ENCODE measurements around the gene SEPHS1.

The SEPHS1 gene

DNA sequence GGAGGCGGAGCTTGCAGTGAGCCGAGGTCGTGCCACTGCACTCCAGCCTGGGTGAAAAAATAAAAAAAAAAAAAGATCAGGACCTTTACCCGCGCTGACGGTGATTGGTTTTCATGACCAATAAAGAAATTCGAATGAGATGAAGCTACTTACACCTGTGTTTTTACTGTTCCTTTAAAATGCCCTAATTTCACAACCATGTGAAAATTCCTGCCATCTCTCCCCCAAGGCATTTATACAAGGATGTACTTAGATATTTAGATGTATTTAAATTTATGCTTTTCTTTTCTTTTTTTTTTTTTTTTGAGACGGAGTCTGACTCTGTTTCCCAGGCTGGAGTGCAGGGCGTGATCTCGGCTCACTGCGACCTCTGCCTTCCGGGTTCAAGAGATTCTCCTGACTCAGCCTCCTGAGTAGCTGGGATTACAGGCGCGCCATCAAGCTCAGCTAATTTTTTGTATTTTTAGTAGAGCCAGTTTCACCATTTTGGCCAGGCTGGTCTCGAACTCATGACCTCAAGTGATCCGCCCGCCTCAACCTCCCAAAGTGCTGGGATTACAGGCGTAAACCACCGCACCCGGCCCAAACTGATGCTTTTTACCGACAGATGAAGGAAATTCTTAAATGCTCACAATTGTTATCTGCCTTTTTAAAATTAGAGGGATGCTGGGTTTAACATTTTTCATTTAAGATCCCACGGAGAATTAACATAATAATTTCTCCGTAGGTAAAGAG, 45.1 kb downstream of the SEPHS1 start:
- no peaks in the 10 kb centered on the region for H3K9me3 ChIP-seq (ENCODE audit: insufficient read depth, low read length)
- TF ChIP-seq ZNF274 (IDR thresholded peaks at IDR 0.05; ENCODE audit: low read depth, low read length) (no peak), YY1 (IDR thresholded peaks at IDR 0.05; ENCODE audit: insufficient read depth, insufficient read length) (no peak), SUZ12 (IDR thresholded peaks at IDR 0.05; ENCODE audit: extremely low read depth, insufficient read depth, insufficient read length) (no peak)
- H3K27me3 ChIP-seq (ENCODE audit: insufficient read depth, insufficient read length) = no peaks in the 10 kb centered on the region
- H3K36me3 ChIP-seq (ENCODE audit: insufficient read depth, insufficient read length, low read length) = no peaks in the 10 kb centered on the region
- H3K4me1 ChIP-seq (ENCODE audit: insufficient read depth, insufficient read length) = no peaks in the 10 kb centered on the region
- H3K4me3 ChIP-seq (ENCODE audit: insufficient read length, low read depth) = no peak overlapping the region
- DNase-seq (ENCODE audit: low read depth, low spot score) = no peak
- H3K9ac ChIP-seq (ENCODE audit: insufficient read length, low read depth) = no peak overlapping the region

DNA sequence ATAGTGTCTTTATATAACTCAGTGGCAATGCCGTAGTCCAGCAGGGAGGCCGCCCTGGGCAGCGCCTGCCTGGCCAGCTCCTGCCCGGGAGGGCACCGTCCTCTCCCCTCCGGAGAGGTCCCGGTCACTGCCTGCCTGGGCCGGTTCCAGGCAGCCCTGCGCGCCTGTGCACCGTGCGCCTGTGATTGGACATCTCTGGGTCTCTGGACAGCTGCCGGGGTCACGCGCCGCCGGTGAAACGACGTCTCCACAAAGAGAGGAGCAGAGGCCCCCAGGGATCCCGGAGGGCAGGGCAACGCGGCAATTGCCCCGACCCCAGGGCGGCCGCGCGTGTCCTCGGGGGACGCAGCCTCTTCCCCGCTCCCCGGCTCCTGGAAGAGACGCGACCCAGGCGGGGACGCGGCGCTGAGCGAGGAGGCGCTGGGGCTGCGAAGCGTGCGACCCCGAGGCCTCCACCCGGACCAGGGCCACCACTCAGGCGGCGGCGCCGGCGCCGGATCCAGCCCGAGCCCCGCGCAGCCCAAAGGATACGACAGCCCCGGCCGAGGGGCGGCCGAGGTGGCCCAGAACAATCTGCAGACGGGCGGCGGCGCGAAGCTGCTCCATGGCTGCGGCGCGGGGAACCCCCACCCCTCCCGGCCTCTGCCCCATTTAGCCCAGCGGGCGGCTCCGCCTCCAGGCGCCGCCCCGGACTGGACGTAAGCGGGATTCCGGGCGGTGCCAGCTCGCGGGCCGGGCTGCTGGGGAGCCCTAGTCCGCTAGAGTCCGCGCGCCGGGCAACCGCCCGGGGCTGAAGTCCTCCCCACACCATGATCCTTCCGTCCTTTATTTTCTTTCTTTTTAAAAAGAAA, 48.4 kb downstream of the SEPHS1 start, which contains the start of gene PHYH:
Gene PHYH (minus strand): TSS at position 628 of the 851 bp plus-strand sequence. CDS start 22 bp downstream, at position 606.
- Histone ChIP-seq H3K9ac (ENCODE audit: insufficient read length, low read depth) (peak within 1 kb of the TSS; percentile 67), H3K4me1 (ENCODE audit: insufficient read depth, insufficient read length) (no peaks in the 10 kb centered on the region), H3K27me3 (ENCODE audit: insufficient read depth, insufficient read length) (no peaks in the 10 kb centered on the region), H3K9me3 (ENCODE audit: insufficient read depth, low read length) (no peaks in the 10 kb centered on the region), H3K36me3 (ENCODE audit: insufficient read depth, insufficient read length, low read length) (peaks cover 2% of the 10 kb centered on the region), H3K4me3 (ENCODE audit: insufficient read length, low read depth) (peak within 1 kb of the TSS; percentile 43)
- DNase-seq (ENCODE audit: low read depth, low spot score) = peak; percentile 46
- TF ChIP-seq ZNF274 (IDR thresholded peaks at IDR 0.05; ENCODE audit: low read depth, low read length) (no peak), SUZ12 (IDR thresholded peaks at IDR 0.05; ENCODE audit: extremely low read depth, insufficient read depth, insufficient read length) (no peak), YY1 (IDR thresholded peaks at IDR 0.05; ENCODE audit: insufficient read depth, insufficient read length) (no peak)

DNA sequence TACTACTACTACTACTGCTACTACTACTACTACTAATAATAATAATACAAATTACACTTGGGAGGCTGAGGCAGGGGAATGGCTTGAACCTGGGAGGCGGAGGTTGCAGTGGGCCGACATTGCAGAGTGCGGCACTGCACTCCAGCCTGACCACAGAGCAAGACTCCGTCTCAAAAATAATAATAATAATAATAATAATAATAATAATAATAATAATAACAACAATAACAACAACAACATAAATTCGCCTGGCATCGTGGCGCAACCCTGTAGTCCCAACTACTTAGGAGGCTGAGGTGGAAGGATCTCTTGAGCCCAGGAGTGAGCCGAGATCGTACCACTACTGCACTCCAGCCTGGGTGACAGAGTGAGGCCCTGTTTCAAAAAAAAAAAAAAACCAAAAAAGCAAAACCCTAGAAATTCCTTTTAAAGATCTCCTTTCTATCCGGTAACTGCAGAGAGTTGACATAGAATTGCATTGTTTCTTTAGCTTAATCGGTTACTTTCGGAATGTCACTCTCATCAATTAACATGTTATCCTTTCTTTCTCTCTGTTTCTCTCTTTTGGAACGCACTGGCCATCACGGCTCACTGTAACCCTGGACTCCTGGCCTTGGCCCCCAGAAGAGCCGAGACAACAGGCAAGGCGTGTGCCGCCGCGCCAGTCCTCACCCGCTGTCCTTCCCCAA, 49.2 kb downstream of the SEPHS1 start:
- TF ChIP-seq SUZ12 (IDR thresholded peaks at IDR 0.05; ENCODE audit: extremely low read depth, insufficient read depth, insufficient read length) = no peak
- TF ChIP-seq YY1 (IDR thresholded peaks at IDR 0.05; ENCODE audit: insufficient read depth, insufficient read length) = no peak
- no peak for TF ChIP-seq ZNF274 (IDR thresholded peaks at IDR 0.05; ENCODE audit: low read depth, low read length)
- peak overlapping the region; percentile 43 for H3K4me3 ChIP-seq (ENCODE audit: insufficient read length, low read depth)
- peaks cover 3% of the 10 kb centered on the region for H3K36me3 ChIP-seq (ENCODE audit: insufficient read depth, insufficient read length, low read length)
- DNase-seq (ENCODE audit: low read depth, low spot score) = no peak
- no peaks in the 10 kb centered on the region for H3K4me1 ChIP-seq (ENCODE audit: insufficient read depth, insufficient read length)
- H3K27me3 ChIP-seq (ENCODE audit: insufficient read depth, insufficient read length) = no peaks in the 10 kb centered on the region
- peak overlapping the region; percentile 67 for H3K9ac ChIP-seq (ENCODE audit: insufficient read length, low read depth)
- H3K9me3 ChIP-seq (ENCODE audit: insufficient read depth, low read length) = no peaks in the 10 kb centered on the region

DNA sequence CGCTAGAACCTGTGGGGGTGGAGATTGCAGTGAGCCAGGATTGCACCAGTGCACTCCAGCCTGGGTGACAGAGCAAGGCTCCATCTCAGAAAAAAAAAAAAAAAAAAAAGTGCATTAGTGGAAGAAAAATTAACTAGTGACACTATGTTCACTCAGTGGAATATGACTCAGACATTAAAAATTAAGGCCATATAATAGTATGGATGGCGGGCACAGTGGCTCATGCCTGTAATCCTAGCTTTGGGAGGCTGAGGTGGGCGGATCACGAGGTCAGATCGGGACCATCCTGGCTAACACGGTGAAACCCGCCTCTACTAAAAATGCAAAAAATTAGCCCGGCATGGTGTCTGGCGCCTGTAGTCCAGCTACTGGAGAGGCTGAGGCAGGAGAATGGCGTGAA, 51.6 kb downstream of the SEPHS1 start:
- Histone ChIP-seq H3K27me3 (ENCODE audit: insufficient read depth, insufficient read length) (no peaks in the 10 kb centered on the region), H3K4me1 (ENCODE audit: insufficient read depth, insufficient read length) (no peaks in the 10 kb centered on the region), H3K9ac (ENCODE audit: insufficient read length, low read depth) (no peak overlapping the region), H3K9me3 (ENCODE audit: insufficient read depth, low read length) (no peaks in the 10 kb centered on the region), H3K36me3 (ENCODE audit: insufficient read depth, insufficient read length, low read length) (peaks cover 3% of the 10 kb centered on the region), H3K4me3 (ENCODE audit: insufficient read length, low read depth) (no peak overlapping the region)
- TF ChIP-seq ZNF274 (IDR thresholded peaks at IDR 0.05; ENCODE audit: low read depth, low read length) (no peak), SUZ12 (IDR thresholded peaks at IDR 0.05; ENCODE audit: extremely low read depth, insufficient read depth, insufficient read length) (no peak), YY1 (IDR thresholded peaks at IDR 0.05; ENCODE audit: insufficient read depth, insufficient read length) (no peak)
- DNase-seq (ENCODE audit: low read depth, low spot score) = no peak

DNA sequence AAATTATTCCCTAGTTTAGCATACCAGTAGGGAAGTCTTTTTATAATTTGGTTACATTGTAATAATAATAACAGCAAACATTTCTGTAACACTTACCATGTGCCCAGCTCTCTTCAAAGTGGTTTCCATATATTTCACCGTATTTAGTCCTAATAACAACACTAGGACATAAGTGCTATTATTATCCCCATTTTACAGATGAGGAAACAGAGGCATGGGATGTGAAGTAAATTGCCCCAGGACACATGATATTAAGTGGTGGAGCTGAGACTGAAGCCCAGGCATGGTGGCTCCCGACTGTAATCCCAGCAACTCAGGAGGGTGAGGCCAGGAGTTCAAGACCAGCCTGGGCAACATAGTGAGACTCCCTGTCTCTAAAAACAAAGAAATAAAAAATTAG, 53.3 kb downstream of the SEPHS1 start:
- Histone ChIP-seq H3K9me3 (ENCODE audit: insufficient read depth, low read length) (no peaks in the 10 kb centered on the region), H3K9ac (ENCODE audit: insufficient read length, low read depth) (no peak overlapping the region), H3K27me3 (ENCODE audit: insufficient read depth, insufficient read length) (no peaks in the 10 kb centered on the region), H3K36me3 (ENCODE audit: insufficient read depth, insufficient read length, low read length) (peaks cover 3% of the 10 kb centered on the region), H3K4me3 (ENCODE audit: insufficient read length, low read depth) (no peak overlapping the region), H3K4me1 (ENCODE audit: insufficient read depth, insufficient read length) (no peaks in the 10 kb centered on the region)
- no peak for TF ChIP-seq SUZ12 (IDR thresholded peaks at IDR 0.05; ENCODE audit: extremely low read depth, insufficient read depth, insufficient read length)
- DNase-seq (ENCODE audit: low read depth, low spot score) = no peak

DNA sequence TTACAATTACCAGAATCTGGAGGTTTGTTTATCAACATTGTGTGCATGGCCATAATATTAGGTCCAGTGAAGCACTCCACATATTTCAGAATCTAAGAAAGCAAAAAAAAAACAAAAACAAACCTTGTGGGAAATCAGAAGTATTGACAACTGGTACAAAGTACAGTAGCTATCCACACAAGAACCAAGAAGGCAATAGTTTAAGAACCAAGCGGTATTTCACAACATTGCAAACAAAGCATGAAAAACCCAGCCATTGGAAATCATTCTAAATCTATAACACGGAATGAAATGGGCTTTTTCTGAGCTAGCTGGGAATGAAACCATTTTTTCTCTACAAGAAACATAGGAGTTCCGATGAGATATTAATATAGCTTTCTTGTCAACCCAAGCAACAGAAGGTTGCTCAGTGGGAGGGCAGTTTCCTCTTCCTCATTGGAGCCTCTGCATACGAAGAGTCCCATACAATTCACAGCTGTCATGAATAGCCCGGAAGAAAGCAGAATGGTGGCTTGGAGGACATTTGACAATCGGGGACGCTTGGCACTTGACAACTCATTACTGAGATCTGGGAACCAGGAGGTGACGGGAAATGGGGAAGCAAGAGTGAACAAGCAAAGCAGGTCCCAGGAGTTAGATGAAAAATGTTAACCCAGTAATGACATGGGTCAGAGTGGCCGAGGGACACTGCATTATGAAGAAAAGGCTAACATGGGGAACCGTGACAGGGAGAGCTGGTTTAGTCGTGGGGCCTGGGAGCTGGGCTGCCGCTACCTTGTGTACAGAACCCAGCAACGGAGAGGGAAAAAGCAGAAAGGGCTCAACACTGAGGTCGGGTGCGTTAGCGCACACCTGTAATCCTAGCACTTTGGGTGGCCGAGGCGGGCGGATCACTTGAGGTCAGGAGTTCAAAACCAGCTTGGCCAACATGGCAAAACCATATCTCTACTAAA, 56.0 kb downstream of the SEPHS1 start:
- Histone ChIP-seq H3K4me3 (ENCODE audit: insufficient read length, low read depth) (no peak overlapping the region), H3K27me3 (ENCODE audit: insufficient read depth, insufficient read length) (no peaks in the 10 kb centered on the region), H3K36me3 (ENCODE audit: insufficient read depth, insufficient read length, low read length) (peaks cover 9% of the 10 kb centered on the region), H3K9me3 (ENCODE audit: insufficient read depth, low read length) (no peaks in the 10 kb centered on the region), H3K9ac (ENCODE audit: insufficient read length, low read depth) (no peak overlapping the region), H3K4me1 (ENCODE audit: insufficient read depth, insufficient read length) (no peaks in the 10 kb centered on the region)
- TF ChIP-seq ZNF274 (IDR thresholded peaks at IDR 0.05; ENCODE audit: low read depth, low read length) (no peak), SUZ12 (IDR thresholded peaks at IDR 0.05; ENCODE audit: extremely low read depth, insufficient read depth, insufficient read length) (no peak), YY1 (IDR thresholded peaks at IDR 0.05; ENCODE audit: insufficient read depth, insufficient read length) (no peak)
- no peak for DNase-seq (ENCODE audit: low read depth, low spot score)
